Natural killer cell (primary cell): Measurements from ENCODE around the gene HOXD11. TPM values are rescaled to one million over a fixed set of nuclear protein-coding genes. Genes with fewer than 3 reads are reported as not detected.

Experiments
- ATAC-seq, 3 donors: fragments of 150-1000 bp in 2 of 3; fragments of 200-7000 bp in 1 of 3; cut with Tn5 transposase; 1 replicate in 1 of 3; 2 replicates in 2 of 3; pipeline ENCODE4 v1.10.0; 2021; ENCODE audit warnings: mild to moderate bottlenecking in 2 of 3, moderate library complexity in 2 of 3
- DNase-seq, 2 donors: peaks; one replicate each; pipeline versions ENCODE4 v3.0.0 to v3.0.0-alpha.2; 2013 to 2021; ENCODE audit warnings: mixed read lengths in 1 of 2
- H3K27ac ChIP-seq: one replicate; pipeline ENCODE4 v1.5.1; 2013; ENCODE audit warnings: mild to moderate bottlenecking, low read length
- H3K27me3 ChIP-seq: one replicate; pipeline ENCODE4 v1.6.1; 2013; ENCODE audit warnings: low read length; ENCODE audit not compliant: control insufficient read depth, insufficient read depth
- H3K36me3 ChIP-seq: one replicate; pipeline ENCODE4 v1.6.1; 2013; ENCODE audit warnings: low read length; ENCODE audit not compliant: control insufficient read depth, insufficient read depth
- H3K4me1 ChIP-seq: one replicate; pipeline ENCODE4 v1.6.1; 2013; ENCODE audit warnings: low read length; ENCODE audit not compliant: control insufficient read depth, insufficient read depth
- H3K4me3 ChIP-seq: one replicate; pipeline ENCODE4 v1.5.1; 2013; ENCODE audit warnings: low read length
- H3K9me3 ChIP-seq: one replicate; pipeline ENCODE4 v1.6.1; 2013; ENCODE audit warnings: low read length; ENCODE audit not compliant: control insufficient read depth, insufficient read depth
- H3K27ac Mint-ChIP-seq, 2 donors: one replicate each; pipeline ENCODE4 v1.8.0; 2022; ENCODE audit warnings: mild to moderate bottlenecking in 2 of 2, mixed read lengths in 2 of 2, moderate library complexity in 1 of 2
- H3K27me3 Mint-ChIP-seq, 2 donors: one replicate each; pipeline ENCODE4 v1.8.0; 2022; ENCODE audit warnings: low read depth in 2 of 2, mixed read lengths in 2 of 2
- H3K36me3 Mint-ChIP-seq: one replicate; pipeline ENCODE4 v1.8.0; 2022; ENCODE audit warnings: mixed read lengths
- H3K4me1 Mint-ChIP-seq, 2 donors: one replicate each; pipeline ENCODE4 v1.8.0; 2022; ENCODE audit warnings: mixed read lengths in 2 of 2
- H3K4me3 Mint-ChIP-seq: one replicate; pipeline ENCODE4 v1.8.0; 2022; ENCODE audit warnings: mild to moderate bottlenecking, moderate library complexity, mixed read lengths
- H3K9me3 Mint-ChIP-seq, 2 donors: one replicate each; pipeline ENCODE4 v1.8.0; 2022; ENCODE audit warnings: mixed read lengths in 2 of 2
- CTCF ChIP-seq: fragments of 200-600 bp; IDR thresholded peaks from one replicate; pipeline ENCODE4 v1.8.0; 2022; ENCODE audit warnings: antibody characterized with exemption
- WGBS: methylation state at CpG from one replicate; pipeline ENCODE4 v1.1.7; 2013; ENCODE audit warnings: missing lambda C conversion rate; ENCODE audit not compliant: insufficient coverage; 5-methylcytosine and 5-hydroxymethylcytosine counted together
- intact Hi-C: fragments of 100-400 bp; cut with micrococcal nuclease; formaldehyde crosslinking; loops from one replicate; pipeline ENCODE4 v1.14.2; 2022
- total RNA-seq, 4 donors: library from RNA; stranded (reverse); fragments of 120-200 nt in 1 of 4; gene quantifications; one replicate each; pipeline versions ENCODE4 v1.2.3 to v1.2.4, GENCODE V29; 2013 to 2022

Gene HOXD11
- total RNA-seq, 3 donors from 2014 or later (not counting 1 experiment from before 2014, with no cell fraction given), result not detected

- no peak for DNase-seq
- Mint-ChIP-seq H3K4me3 (peak overlapping the region; percentile 37), H3K27me3 (peaks cover 69 to 73% of the 10 kb centered on the region in 2 donors), H3K4me1 (peaks cover 9 to 23% of the 10 kb centered on the region in 2 donors), H3K9me3 (peaks cover 5 to 8% of the 10 kb centered on the region in 2 donors), H3K36me3 (peaks cover 32% of the 10 kb centered on the region), H3K27ac (no peak overlapping the region)
- Histone ChIP-seq H3K4me1 (peaks cover 17% of the 10 kb centered on the region), H3K9me3 (peaks cover 66% of the 10 kb centered on the region), H3K27ac (no peak overlapping the region), H3K27me3 (peaks cover 88% of the 10 kb centered on the region), H3K4me3 (no peak overlapping the region), H3K36me3 (no peaks in the 10 kb centered on the region)
- 6% methylated on average over 8 of the region's 10 CpGs for WGBS
- TF ChIP-seq CTCF, result no peak
- intact Hi-C loops, result loop anchor here (5.0 kb wide), 1 partner anchor 1750 kb away; the partner anchor contains the start of gene SP9
- no peak for ATAC-seq
These were observed 24.6 kb upstream of the HOXD11 start for GRCh38 chr2:176082525-176082823.

GRCh38 chr2:176082824-176083751, 24.0 kb upstream of the HOXD11 start:
- Mint-ChIP-seq H3K36me3 (peaks cover 33% of the 10 kb centered on the region), H3K9me3 (peaks cover 5 to 8% of the 10 kb centered on the region in 2 donors), H3K27me3 (peaks cover 73 to 78% of the 10 kb centered on the region in 2 donors), H3K27ac (peak overlapping the region; percentile 22 to 78), H3K4me3 (peak overlapping the region; percentile 63), H3K4me1 (peaks cover 11 to 26% of the 10 kb centered on the region in 2 donors)
- Histone ChIP-seq H3K27me3 (peaks cover 91% of the 10 kb centered on the region), H3K36me3 (no peaks in the 10 kb centered on the region), H3K27ac (no peak overlapping the region), H3K4me3 (no peak overlapping the region), H3K4me1 (peaks cover 21% of the 10 kb centered on the region), H3K9me3 (peaks cover 70% of the 10 kb centered on the region)
- no peak for ATAC-seq
- TF ChIP-seq CTCF, result no peak
- DNase-seq, result no peak
- intact Hi-C loops, result loop anchor here (5.0 kb wide), 1 partner anchor 1751 kb away; the partner anchor contains the start of gene SP9
- WGBS, result 8% methylated on average over 66 of the region's 66 CpGs

DNA sequence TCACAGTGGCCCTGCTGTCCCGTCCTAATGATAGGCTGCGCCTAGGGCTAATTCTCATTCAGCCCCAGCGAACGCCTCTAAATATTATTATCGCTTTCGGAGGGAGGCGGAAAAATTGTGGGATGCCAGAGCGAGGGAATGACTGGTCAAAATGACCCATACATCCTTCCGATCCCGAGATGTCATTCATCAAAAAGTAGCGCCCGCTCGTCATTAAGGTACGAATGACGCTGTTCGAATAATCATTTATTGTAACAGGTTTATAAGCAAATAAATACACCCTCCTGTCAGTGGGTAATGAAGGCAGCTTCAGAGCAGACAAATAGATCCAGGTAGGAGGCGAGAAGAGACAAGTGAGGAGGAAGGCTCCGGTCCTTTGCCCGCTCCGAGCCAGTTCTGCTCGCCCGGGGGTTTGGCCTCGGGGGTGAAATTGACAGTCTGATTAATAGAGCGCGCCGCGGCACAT, 23.3 kb upstream of the HOXD11 start, which contains the start of gene EVX2:
TSS of gene EVX2 (minus strand) at position 167 of the 466 bp plus-strand sequence. CDS start 186 bp downstream, outside the sequence.
- Histone ChIP-seq H3K4me1 (peaks cover 25% of the 10 kb centered on the region), H3K4me3 (no peak within 1 kb of the TSS), H3K27me3 (peaks cover 91% of the 10 kb centered on the region), H3K36me3 (no peaks in the 10 kb centered on the region), H3K27ac (no peak within 1 kb of the TSS), H3K9me3 (peaks cover 66% of the 10 kb centered on the region)
- H3K27me3 Mint-ChIP-seq, result peaks cover 73 to 76% of the 10 kb centered on the region in 2 donors
- 28% methylated on average over 27 of the region's 27 CpGs for WGBS
- peak within 1 kb of the TSS; percentile 63 for H3K4me3 Mint-ChIP-seq
- ATAC-seq (no peak), DNase-seq (no peak)
- peaks cover 5 to 8% of the 10 kb centered on the region in 2 donors for H3K9me3 Mint-ChIP-seq
- H3K4me1 Mint-ChIP-seq, result peaks cover 16 to 25% of the 10 kb centered on the region in 2 donors
- intact Hi-C loops, result loop anchor here (5.0 kb wide), 1 partner anchor 1752 kb away; the partner anchor contains the start of gene SP9
- peak within 1 kb of the TSS; percentile 22 to 78 for H3K27ac Mint-ChIP-seq
- TF ChIP-seq CTCF, result no peak
- peaks cover 25% of the 10 kb centered on the region for H3K36me3 Mint-ChIP-seq
